ENCODE results near the gene LOXHD1.

The LOXHD1 gene

GRCh38 chr18:46429649-46430224 is 227.3 kb downstream of the LOXHD1 start:
- TF ChIP-seq CTCF (IDR thresholded peaks at IDR 0.05) (no peak), ZFX (IDR thresholded peaks at IDR 0.05; ENCODE audit: borderline replicate concordance) (no peak)
- H3K27ac ChIP-seq = no peak overlapping the region

GRCh38 chr18:46429130-46429529 is 227.9 kb downstream of the LOXHD1 start:
- TF ChIP-seq ZFX (IDR thresholded peaks at IDR 0.05; ENCODE audit: borderline replicate concordance) (no peak), CTCF (IDR thresholded peaks at IDR 0.05) (no peak)
- H3K27ac ChIP-seq = no peak overlapping the region

- TF ChIP-seq ZFX (IDR thresholded peaks at IDR 0.05; ENCODE audit: borderline replicate concordance) (no peak), CTCF (IDR thresholded peaks at IDR 0.05) (no peak)
- no peak overlapping the region for H3K27ac ChIP-seq
Observed at GRCh38 chr18:46428368-46428767, 228.7 kb downstream of the LOXHD1 start.

- TF ChIP-seq ZFX (IDR thresholded peaks at IDR 0.05; ENCODE audit: borderline replicate concordance) (no peak), CTCF (IDR thresholded peaks at IDR 0.05) (no peak)
Observed at GRCh38 chr18:46427216-46427995, 229.6 kb downstream of the LOXHD1 start.

More at GRCh38 chr18:46427216-46427995, 229.6 kb downstream of the LOXHD1 start:
- H3K27ac ChIP-seq = no peak overlapping the region
